ENCODE data around the gene PRR16. TPM values are rescaled to one million over a fixed set of nuclear protein-coding genes. Genes with fewer than 3 reads are reported as not detected.

The PRR16 gene
- total and polyA plus RNA-seq, 7 donors: 1.6 to 5.9 (median 5.7) TPM

- intact Hi-C loops (cut with DNase I): no loop called here
- DNase-seq: no peak
- Histone ChIP-seq H3K27ac (no peak overlapping the region), H3K36me3 (no peaks in the 10 kb centered on the region), H3K4me3 (no peak overlapping the region), H3K9me3 (no peaks in the 10 kb centered on the region), H3K4me1 (no peaks in the 10 kb centered on the region), H3K27me3 (no peaks in the 10 kb centered on the region)
- no peak for TF ChIP-seq CTCF (IDR thresholded peaks at IDR 0.05)
- no peak for TF ChIP-seq POLR2AphosphoS5 (IDR thresholded peaks at IDR 0.05)
- no peak for TF ChIP-seq POLR2A (IDR thresholded peaks at IDR 0.05)
- TF ChIP-seq EP300 (IDR thresholded peaks at IDR 0.05): no peak
- WGBS, 2 donors: 77 to 87% methylated on average over 2 of the region's 2 CpGs
Measured at GRCh38 chr5:120507197-120507596, 43.1 kb downstream of the PRR16 start.

GRCh38 chr5:120507800-120508463 is 43.8 kb downstream of the PRR16 start:
- Histone ChIP-seq H3K9me3 (no peaks in the 10 kb centered on the region), H3K27ac (no peak overlapping the region), H3K4me3 (no peak overlapping the region), H3K36me3 (no peaks in the 10 kb centered on the region), H3K4me1 (no peaks in the 10 kb centered on the region), H3K27me3 (no peaks in the 10 kb centered on the region)
- DNase-seq: no peak
- intact Hi-C loops (cut with DNase I): no loop called here
- TF ChIP-seq POLR2AphosphoS5 (IDR thresholded peaks at IDR 0.05): no peak
- 78 to 82% methylated on average over 2 of the region's 2 CpGs for WGBS, 2 donors

- no peak for TF ChIP-seq CTCF (IDR thresholded peaks at IDR 0.05)
- no peak for TF ChIP-seq POLR2A (IDR thresholded peaks at IDR 0.05)
- TF ChIP-seq EP300 (IDR thresholded peaks at IDR 0.05): no peak
- TF ChIP-seq POLR2AphosphoS5 (IDR thresholded peaks at IDR 0.05): no peak
- no peak for DNase-seq
- intact Hi-C loops (cut with DNase I): no loop called here
- H3K9me3 ChIP-seq: no peaks in the 10 kb centered on the region
- H3K4me3 ChIP-seq: no peak overlapping the region
- no peak overlapping the region for H3K27ac ChIP-seq
- 68 to 75% methylated on average over 3 of the region's 3 CpGs for whole genome bisulfite sequencing, 2 donors
- H3K4me1 ChIP-seq: no peaks in the 10 kb centered on the region
- H3K36me3 ChIP-seq: no peaks in the 10 kb centered on the region
- H3K27me3 ChIP-seq: no peaks in the 10 kb centered on the region
Measured at GRCh38 chr5:120509053-120509452, 45.0 kb downstream of the PRR16 start.

- WGBS, 2 donors: 56 to 67% methylated on average over 2 of the region's 2 CpGs
- TF ChIP-seq CTCF (IDR thresholded peaks at IDR 0.05): no peak
- TF ChIP-seq EP300 (IDR thresholded peaks at IDR 0.05): no peak
- no peak for TF ChIP-seq POLR2A (IDR thresholded peaks at IDR 0.05)
- no peak for TF ChIP-seq POLR2AphosphoS5 (IDR thresholded peaks at IDR 0.05)
- no peak for DNase-seq
- Histone ChIP-seq H3K36me3 (no peaks in the 10 kb centered on the region), H3K4me1 (no peaks in the 10 kb centered on the region), H3K9me3 (no peaks in the 10 kb centered on the region), H3K27ac (no peak overlapping the region), H3K4me3 (no peak overlapping the region), H3K27me3 (no peaks in the 10 kb centered on the region)
- intact Hi-C loops (cut with DNase I): no loop called here
Measured at GRCh38 chr5:120510098-120510637, 46.1 kb downstream of the PRR16 start.

- no peak overlapping the region for H3K4me3 ChIP-seq
- H3K4me1 ChIP-seq: no peaks in the 10 kb centered on the region
- H3K36me3 ChIP-seq: no peaks in the 10 kb centered on the region
- TF ChIP-seq POLR2A (IDR thresholded peaks at IDR 0.05): no peak
- TF ChIP-seq CTCF (IDR thresholded peaks at IDR 0.05): no peak
- 64 to 77% methylated on average over 4 of the region's 4 CpGs for WGBS, 2 donors
- no peak for DNase-seq
- H3K27ac ChIP-seq: no peak overlapping the region
- no peaks in the 10 kb centered on the region for H3K9me3 ChIP-seq
- no peaks in the 10 kb centered on the region for H3K27me3 ChIP-seq
- intact Hi-C loops (cut with DNase I): no loop called here
Measured at GRCh38 chr5:120510994-120511686, 47.0 kb downstream of the PRR16 start.

All from sigmoid colon (tissue), 7 donors.